SK-N-SH (cell line): ENCODE results near the gene ALG11. TPM values are rescaled to one million over a fixed set of nuclear protein-coding genes. Genes with fewer than 3 reads are reported as not detected.
"Not testable (repeated sequence)": the region's sequence is repeated elsewhere in the genome, so short reads cannot be mapped to it uniquely, and the experiment has no call there.

Source experiments
- CTCF ChIA-PET: fragments of 300-600, 350-600 bp; formaldehyde crosslinking; extraction: SDS; loops from one replicate; lab custom pipeline; 2021; lab: Yijun Ruan, JAX
- POLR2A ChIA-PET: fragments of 350-600 bp; sonication (Branson Sonifier 250); formaldehyde crosslinking; extraction: SDS; loops from one replicate; lab custom pipeline; 2020; ENCODE audit warnings: antibody characterized with exemption, inconsistent platforms; lab: Yijun Ruan, JAX
- DNase-seq: peaks from one replicate; pipeline ENCODE4 v3.0.0; 2012
- H2AFZ ChIP-seq: fragments of 200-600 bp; sonication (generic); 2 replicates; pipeline ENCODE4 v1.8.1; 2016; ENCODE audit warnings: antibody characterized with exemption, mild to moderate bottlenecking, low read depth
- H3F3A ChIP-seq: fragments of 200-600 bp; sonication (generic); replicated peaks from 2 replicates; pipeline ENCODE3; 2016; ENCODE audit warnings: antibody characterized with exemption, mild to moderate bottlenecking; ENCODE audit not compliant: insufficient read depth
- H3K27ac ChIP-seq, 2 experiments: fragments of 200-500 bp in 1 of 2; fragments of 200-600 bp in 1 of 2; sonication (Bioruptor generic) in 1 of 2; sonication (generic), shearing (Covaris generic) in 1 of 2; 2 replicates each; pipeline versions ENCODE4 v1.5.1 to v1.6.1; 2014 to 2016; ENCODE audit warnings: low read depth in 2 of 2, inconsistent platforms in 1 of 2, low read length in 1 of 2, mild to moderate bottlenecking in 1 of 2, mixed read lengths in 1 of 2
- H3K27me3 ChIP-seq: fragments of 200-600 bp; sonication (generic), shearing (Covaris generic); 2 replicates; pipeline ENCODE4 v1.6.1; 2016; ENCODE audit warnings: mixed run types; ENCODE audit not compliant: insufficient read depth
- H3K36me3 ChIP-seq, 2 experiments: fragments of 200-500 bp in 1 of 2; fragments of 200-600 bp in 1 of 2; sonication (Bioruptor generic) in 1 of 2; sonication (generic) in 1 of 2; replicated peaks in 1 of 2; 2 replicates each; pipeline versions ENCODE3 to v1.5.1; 2014 to 2016; ENCODE audit warnings: low read length in 1 of 2, mild to moderate bottlenecking in 1 of 2; ENCODE audit not compliant: insufficient read depth in 2 of 2, control insufficient read depth in 1 of 2
- H3K4me1 ChIP-seq, 2 experiments: fragments of 200-500 bp in 1 of 2; fragments of 200-600 bp in 1 of 2; sonication (Bioruptor generic) in 1 of 2; sonication (generic), shearing (Covaris generic) in 1 of 2; 2 replicates each; pipeline versions ENCODE4 v1.5.1 to v1.6.1; 2014 to 2016; ENCODE audit warnings: low read depth in 1 of 2, low read length in 1 of 2, mixed run types in 1 of 2; ENCODE audit not compliant: insufficient read depth in 2 of 2, control insufficient read depth in 1 of 2
- H3K4me2 ChIP-seq: fragments of 200-600 bp; sonication (generic), shearing (Covaris generic); 2 replicates; pipeline ENCODE4 v1.6.1; 2017; ENCODE audit warnings: mixed run types
- H3K4me3 ChIP-seq, 2 experiments: fragments of 200-500 bp in 1 of 2; fragments of 200-600 bp in 1 of 2; sonication (Bioruptor generic) in 1 of 2; sonication (generic), shearing (Covaris generic) in 1 of 2; 2 replicates each; pipeline versions ENCODE4 v1.5.1 to v1.8.1; 2014 to 2016; ENCODE audit warnings: low read depth in 2 of 2, inconsistent platforms in 1 of 2, low read length in 1 of 2, mild to moderate bottlenecking in 1 of 2, mixed read lengths in 1 of 2, moderate library complexity in 1 of 2
- H3K79me2 ChIP-seq: fragments of 200-600 bp; sonication (generic); 2 replicates; pipeline ENCODE4 v1.8.1; 2017; ENCODE audit warnings: mild to moderate bottlenecking; ENCODE audit not compliant: insufficient read depth
- H3K9ac ChIP-seq: fragments of 200-600 bp; sonication (generic); 2 replicates; pipeline ENCODE4 v1.6.1; 2017; ENCODE audit warnings: mixed run types
- H3K9me2 ChIP-seq: fragments of 200-600 bp; sonication (generic); 2 replicates; pipeline ENCODE4 v1.6.1; 2017; ENCODE audit warnings: mixed run types
- H3K9me3 ChIP-seq: fragments of 200-600 bp; sonication (generic); 2 replicates; pipeline ENCODE4 v1.6.1; 2017; ENCODE audit warnings: mixed run types, mild to moderate bottlenecking, moderate library complexity
- H4K20me1 ChIP-seq: fragments of 200-600 bp; sonication (generic); 2 replicates; pipeline ENCODE4 v1.6.1; 2017; ENCODE audit warnings: mild to moderate bottlenecking, mixed run types; ENCODE audit not compliant: insufficient read depth
- CHD2 ChIP-seq: fragments of 150-350 bp; IDR thresholded peaks from 2 replicates; pipeline ENCODE4 v1.6.1; 2018; ENCODE audit warnings: low read length; ENCODE audit not compliant: partially characterized antibody
- EP300 ChIP-seq, 2 experiments: IDR thresholded peaks; 2 replicates each; pipeline versions ENCODE4 v1.4.0 to v1.6.1; 2012; ENCODE audit warnings: borderline replicate concordance in 1 of 2, low read depth in 1 of 2, low read length in 1 of 2
- FOSL2 ChIP-seq: IDR thresholded peaks from 2 replicates; pipeline ENCODE4 v1.4.0; 2012; ENCODE audit warnings: low read depth, mild to moderate bottlenecking, moderate library complexity, borderline replicate concordance
- FOXJ3 ChIP-seq: sonication (generic); formaldehyde crosslinking; IDR thresholded peaks from 2 replicates; pipeline ENCODE4 v1.5.1; 2020; ENCODE audit warnings: mild to moderate bottlenecking, missing genetic modification reagents
- FOXM1 ChIP-seq: IDR thresholded peaks from 2 replicates; pipeline ENCODE4 v1.4.0; 2012; ENCODE audit warnings: low read depth, mild to moderate bottlenecking
- GATA2 ChIP-seq: sonication (generic); formaldehyde crosslinking; IDR thresholded peaks from 2 replicates; pipeline ENCODE4 v1.5.0; 2020; ENCODE audit warnings: mild to moderate bottlenecking, missing genetic modification reagents
- JUND ChIP-seq: IDR thresholded peaks from 2 replicates; pipeline ENCODE4 v1.4.0; 2012
- MEF2A ChIP-seq: IDR thresholded peaks from 2 replicates; pipeline ENCODE4 v1.4.0; 2012; ENCODE audit warnings: low read depth, borderline replicate concordance
- MXI1 ChIP-seq: IDR thresholded peaks from 2 replicates; pipeline ENCODE4 v1.6.1; 2012; ENCODE audit warnings: mild to moderate bottlenecking, low read depth, low read length, improper control_type of control experiment
- NRF1 ChIP-seq: IDR thresholded peaks from 2 replicates; pipeline ENCODE4 v1.6.1; 2012; ENCODE audit warnings: low read depth, mild to moderate bottlenecking, low read length
- RAD21 ChIP-seq: IDR thresholded peaks from 2 replicates; pipeline ENCODE4 v1.6.1; 2012; ENCODE audit warnings: mild to moderate bottlenecking, low read length
- SIN3A ChIP-seq: IDR thresholded peaks from 2 replicates; pipeline ENCODE4 v1.6.1; 2012; ENCODE audit warnings: low read depth, mild to moderate bottlenecking, low read length, moderate library complexity, borderline replicate concordance
- SMC3 ChIP-seq: IDR thresholded peaks from 2 replicates; pipeline ENCODE4 v1.6.1; 2012; ENCODE audit warnings: low read depth, low read length, improper control_type of control experiment
- TCF12 ChIP-seq: IDR thresholded peaks from 2 replicates; pipeline ENCODE4 v1.4.0; 2012
- WGBS: methylation state at CpG from one replicate; pipeline ENCODE4 v1.1.6; 2017; ENCODE audit warnings: low lambda C conversion rate; 5-methylcytosine and 5-hydroxymethylcytosine counted together
- polyA plus RNA-seq, 3 experiments: library from polyadenylated mRNA; depleted of rRNA; stranded (reverse); fragments of >200 nt; gene quantifications; 2 replicates each; pipeline ENCODE4 v1.2.3, GENCODE V29; 2012
- TF ChIP-seq, protein P1 (sequence below): fragments of 150-350 bp; IDR thresholded peaks from 2 replicates; pipeline ENCODE4 v1.6.1; 2017; ENCODE audit warnings: antibody characterized with exemption, low read length, low read depth, borderline replicate concordance

Gene ALG11
- polyA plus RNA-seq, 1 of the 3 experiments (the other 2 are of a cell fraction) = 5.0 TPM

- CTCF ChIA-PET = interaction anchor here (1.2 kb wide), 1 partner anchor 16 kb away, joined by 3 read pairs; no protein-coding TSS in a partner anchor
- POLR2A ChIA-PET = no interaction called here
These were observed 39.2 kb downstream of the ALG11 start for GRCh38 chr13:52051400-52051799.

GRCh38 chr13:52053460-52053859 is 41.3 kb downstream of the ALG11 start:
- Histone ChIP-seq H3K9me2 (no peaks in the 10 kb centered on the region), H3K27ac (no peak overlapping the region), H3K4me2 (no peak overlapping the region), H3K9ac (no peak overlapping the region), H2AFZ (no peak overlapping the region), H3K27me3 (no peaks in the 10 kb centered on the region), H3K9me3 (no peaks in the 10 kb centered on the region), H3K4me3 (no peak overlapping the region), H3K36me3 (no peaks in the 10 kb centered on the region), H4K20me1 (no peaks in the 10 kb centered on the region), H3K4me1 (peaks cover 0 to 3% of the 10 kb centered on the region in 2 experiments; a peak in 1 of 4 replicates), H3K79me2 (no peaks in the 10 kb centered on the region), H3F3A (no peaks in the 10 kb centered on the region)
- WGBS = 29% methylated on average over 4 of the region's 4 CpGs
- peak; percentile 22 for DNase-seq
- TF ChIP-seq GATA2 (CRISPR knock-in tag) = no peak
- TF ChIP-seq RAD21 = no peak
- no peak for TF ChIP-seq EP300 (IDR thresholded peaks at IDR 0.05; ENCODE audit: borderline replicate concordance in 1 of 2, low read depth in 1 of 2, low read length in 1 of 2)
- POLR2A ChIA-PET = no interaction called here
- CTCF ChIA-PET = no interaction called here

More at GRCh38 chr13:52051400-52051799, 39.2 kb downstream of the ALG11 start:
- H3K9me2 ChIP-seq = no peaks in the 10 kb centered on the region
- no peak overlapping the region for H3K9ac ChIP-seq
- no peak overlapping the region for H3K4me3 ChIP-seq
- no peak for DNase-seq
- H3K4me1 ChIP-seq = peaks cover 0 to 3% of the 10 kb centered on the region in 2 experiments; a peak in 1 of 4 replicates
- no peaks in the 10 kb centered on the region for H3K9me3 ChIP-seq
- WGBS = 77% methylated on average over 7 of the region's 7 CpGs
- no peaks in the 10 kb centered on the region for H3K79me2 ChIP-seq
- no peaks in the 10 kb centered on the region for H3F3A ChIP-seq
- no peak overlapping the region for H2AFZ ChIP-seq
- TF ChIP-seq JUND = no peak
- no peak for TF ChIP-seq MEF2A
- TF ChIP-seq MXI1 = no peak
- no peak for TF ChIP-seq SIN3A
- no peak for TF ChIP-seq RAD21
- no peak for TF ChIP-seq CHD2
- TF ChIP-seq SMC3 = no peak
- TF ChIP-seq FOSL2 = no peak
- no peak for TF ChIP-seq FOXJ3
- TF ChIP-seq GATA2 (CRISPR knock-in tag) = no peak
- no peak for TF ChIP-seq NRF1
- TF ChIP-seq FOXM1 = no peak
- no peak for TF ChIP-seq TCF12
- TF ChIP-seq, protein P1, sequence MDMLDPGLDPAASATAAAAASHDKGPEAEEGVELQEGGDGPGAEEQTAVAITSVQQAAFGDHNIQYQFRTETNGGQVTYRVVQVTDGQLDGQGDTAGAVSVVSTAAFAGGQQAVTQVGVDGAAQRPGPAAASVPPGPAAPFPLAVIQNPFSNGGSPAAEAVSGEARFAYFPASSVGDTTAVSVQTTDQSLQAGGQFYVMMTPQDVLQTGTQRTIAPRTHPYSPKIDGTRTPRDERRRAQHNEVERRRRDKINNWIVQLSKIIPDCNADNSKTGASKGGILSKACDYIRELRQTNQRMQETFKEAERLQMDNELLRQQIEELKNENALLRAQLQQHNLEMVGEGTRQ = no peak
- no peak overlapping the region for H3K4me2 ChIP-seq
- no peaks in the 10 kb centered on the region for H3K27me3 ChIP-seq
- no peaks in the 10 kb centered on the region for H3K36me3 ChIP-seq
- no peaks in the 10 kb centered on the region for H4K20me1 ChIP-seq
- H3K27ac ChIP-seq = no peak overlapping the region

DNA sequence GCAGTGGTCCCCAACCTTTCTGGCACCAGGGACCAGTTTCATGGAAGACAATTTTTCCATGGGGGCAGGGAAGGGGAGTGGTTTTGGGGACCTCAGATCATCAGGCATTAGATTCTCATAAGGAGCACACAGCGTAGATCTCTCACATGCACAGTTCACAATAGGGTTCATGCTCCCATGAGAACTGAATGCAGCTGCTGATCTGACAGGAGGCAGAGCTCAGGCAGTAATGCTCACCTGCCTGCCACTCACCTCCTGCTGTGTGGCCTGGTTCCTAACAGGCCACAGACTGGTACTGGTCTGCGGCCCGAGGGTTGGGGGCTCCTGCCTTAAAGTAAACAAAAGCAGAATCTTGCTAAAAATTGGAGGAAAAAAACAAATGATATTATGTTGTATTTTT is 48.9 kb downstream of the ALG11 start:
- ChIA-PET POLR2A (interaction anchor here (1.2 kb wide), 1 partner anchor 13 kb away, joined by 3 read pairs; no protein-coding TSS in a partner anchor), CTCF (interaction anchor here (0.8 kb wide), 1 partner anchor 67 kb away, joined by 4 read pairs; no protein-coding TSS in a partner anchor)
- 60% methylated on average over 3 of the region's 3 CpGs for WGBS
- H3K9me2 ChIP-seq, H3K36me3 ChIP-seq, H3K4me2 ChIP-seq, H3K4me3 ChIP-seq, H3K9ac ChIP-seq, H4K20me1 ChIP-seq, H3K27ac ChIP-seq, H3F3A ChIP-seq, DNase-seq, H2AFZ ChIP-seq, H3K27me3 ChIP-seq, H3K79me2 ChIP-seq, H3K9me3 ChIP-seq, H3K4me1 ChIP-seq: not testable (repeated sequence)
